ENCODE data around the gene PTPRD.
"Not testable (repeated sequence)": the region's sequence is repeated elsewhere in the genome, so short reads cannot be mapped to it uniquely, and the experiment has no call there.

PTPRD gene

GRCh38 chr9:8726692-8727091 is 1886.1 kb downstream of the PTPRD start:
- no peak for DNase-seq (ENCODE audit: low read depth in 2 of 2)

GRCh38 chr9:8725635-8726034 is 1887.2 kb downstream of the PTPRD start:
- DNase-seq (ENCODE audit: low read depth in 2 of 2), result no peak

GRCh38 chr9:8724284-8725018 is 1888.4 kb downstream of the PTPRD start:
- DNase-seq (ENCODE audit: low read depth in 2 of 2), result no peak

- no peak for DNase-seq (ENCODE audit: low read depth in 2 of 2)
Observed at GRCh38 chr9:8723195-8723594, 1889.6 kb downstream of the PTPRD start.

GRCh38 chr9:8719833-8720486 is 1892.8 kb downstream of the PTPRD start:
- no peak for DNase-seq (ENCODE audit: low read depth in 2 of 2)

- DNase-seq (ENCODE audit: low read depth in 2 of 2), result no peak
Observed at GRCh38 chr9:8718121-8718725, 1894.6 kb downstream of the PTPRD start.

GRCh38 chr9:8717146-8717545 is 1895.7 kb downstream of the PTPRD start:
- no peak for DNase-seq (ENCODE audit: low read depth in 2 of 2)

GRCh38 chr9:8715788-8716187 is 1897.0 kb downstream of the PTPRD start:
- no peak for DNase-seq (ENCODE audit: low read depth in 2 of 2)

- DNase-seq (ENCODE audit: low read depth in 2 of 2), result no peak
Observed at GRCh38 chr9:8713811-8714165, 1899.0 kb downstream of the PTPRD start.

DNA sequence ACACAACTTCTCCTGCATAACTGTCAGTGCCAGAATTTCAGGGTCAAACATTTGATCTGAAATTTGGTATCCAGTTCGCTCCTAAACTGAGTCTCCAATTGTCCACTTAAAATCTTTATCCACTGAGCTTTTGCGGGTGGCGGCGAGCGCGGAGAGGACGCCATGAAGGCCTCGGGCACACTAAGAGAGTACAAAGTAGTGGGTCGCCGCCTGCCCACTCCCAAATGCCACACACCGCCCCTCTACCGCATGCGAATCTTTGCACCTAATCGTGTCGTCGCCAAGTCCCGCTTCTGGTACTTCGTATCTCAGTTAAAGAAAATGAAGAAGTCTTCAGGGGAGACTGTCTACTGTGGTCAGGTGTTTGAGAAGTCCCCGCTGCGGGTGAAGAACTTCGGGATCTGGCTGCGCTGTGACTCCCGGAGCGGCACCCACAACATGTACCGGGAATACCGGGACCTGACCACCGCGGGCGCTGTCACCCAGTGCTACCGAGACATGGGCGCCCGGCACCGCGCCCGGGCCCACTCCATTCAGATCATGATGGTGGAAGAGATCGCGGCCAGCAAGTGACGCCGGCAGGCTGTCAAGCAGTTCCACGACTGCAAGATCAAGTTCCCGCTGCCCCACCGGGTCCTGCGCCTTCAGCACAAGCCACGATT is 1899.5 kb downstream of the PTPRD start:
- no peak for DNase-seq (ENCODE audit: low read depth in 2 of 2)

- no peak for DNase-seq (ENCODE audit: low read depth in 2 of 2)
Observed at GRCh38 chr9:8709731-8710130, 1903.1 kb downstream of the PTPRD start.

DNA sequence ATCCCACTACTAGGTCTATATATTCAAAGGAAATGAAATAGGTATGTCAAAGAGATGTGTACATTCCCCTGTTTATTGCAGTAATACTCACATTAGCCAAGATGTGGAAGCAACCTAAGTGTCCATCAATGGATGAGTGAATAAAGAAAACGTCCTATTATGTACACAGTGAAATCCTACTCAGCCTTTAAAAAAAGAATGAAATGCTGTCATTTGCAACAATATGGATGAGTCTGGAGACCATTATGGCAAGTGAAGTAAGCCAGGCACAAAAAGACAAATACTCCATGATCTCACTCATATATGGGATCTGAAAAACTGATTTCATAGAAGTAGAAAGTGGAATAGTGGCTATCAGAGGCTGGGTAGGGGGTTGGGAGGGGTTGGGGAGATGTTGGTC is 1904.1 kb downstream of the PTPRD start:
- DNase-seq (ENCODE audit: low read depth in 2 of 2), result no peak

GRCh38 chr9:8706998-8707397 is 1905.8 kb downstream of the PTPRD start:
- DNase-seq (ENCODE audit: low read depth in 2 of 2), result no peak

GRCh38 chr9:8706531-8706930 is 1906.3 kb downstream of the PTPRD start:
- no peak for DNase-seq (ENCODE audit: low read depth in 2 of 2)

- no peak for DNase-seq (ENCODE audit: low read depth in 2 of 2)
Observed at GRCh38 chr9:8705861-8706260, 1906.9 kb downstream of the PTPRD start.

- no peak for DNase-seq (ENCODE audit: low read depth in 2 of 2)
Observed at GRCh38 chr9:8703904-8704303, 1908.9 kb downstream of the PTPRD start.

- DNase-seq (ENCODE audit: low read depth in 2 of 2), result no peak
Observed at GRCh38 chr9:8701904-8702303, 1910.9 kb downstream of the PTPRD start.

GRCh38 chr9:8697565-8697964 is 1915.2 kb downstream of the PTPRD start:
- DNase-seq (ENCODE audit: low read depth in 2 of 2), result not testable (repeated sequence)

DNA sequence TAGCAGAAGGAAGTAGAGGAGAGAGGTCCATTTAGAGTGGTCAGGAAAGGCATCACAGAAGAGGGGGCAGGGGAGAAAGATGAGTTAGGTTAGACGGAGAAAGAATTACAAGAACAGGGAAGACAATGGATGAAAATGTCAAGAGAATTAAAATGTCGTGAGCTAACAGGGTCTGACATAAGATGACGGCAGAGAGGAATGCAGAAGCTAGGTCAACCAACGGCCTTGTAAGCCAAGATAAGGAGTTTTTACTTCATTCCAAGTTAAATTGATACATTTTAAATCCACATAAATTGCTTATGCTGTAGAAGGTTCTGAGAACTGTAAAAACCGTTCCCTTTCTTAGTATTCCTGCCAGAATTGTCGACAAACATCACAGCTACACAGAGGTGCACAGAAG is 1916.3 kb downstream of the PTPRD start:
- DNase-seq (ENCODE audit: low read depth in 2 of 2), result no peak

DNA sequence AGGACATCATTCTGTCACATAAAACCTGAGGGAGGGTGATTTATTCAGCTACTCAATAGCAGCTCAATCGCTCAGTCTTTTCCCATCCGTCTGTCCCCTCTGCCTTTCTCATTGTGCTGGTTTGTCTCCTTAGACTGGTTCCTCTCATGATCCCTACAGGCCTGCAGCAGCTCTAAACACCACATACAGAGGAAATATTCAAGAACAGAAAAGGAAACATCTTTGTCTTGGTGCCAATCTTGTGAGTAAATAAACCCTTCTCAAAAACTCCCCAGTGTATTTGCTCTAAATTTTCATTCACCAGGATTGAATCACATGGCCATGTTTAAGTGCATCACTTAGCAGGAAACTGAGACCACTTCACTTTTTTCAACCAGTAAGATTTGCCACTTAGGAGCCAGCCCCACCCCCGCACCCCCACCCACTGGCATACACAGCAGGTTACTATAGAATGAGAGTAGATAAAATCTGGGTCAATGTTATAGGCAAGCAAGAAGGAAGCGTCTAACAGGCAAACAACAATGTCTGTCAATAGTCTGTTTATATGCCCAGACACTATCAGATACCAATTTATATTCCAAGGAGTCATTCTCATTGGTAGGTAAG is 1917.7 kb downstream of the PTPRD start:
- no peak for DNase-seq (ENCODE audit: low read depth in 2 of 2)

GRCh38 chr9:8693464-8693863 is 1919.3 kb downstream of the PTPRD start:
- no peak for DNase-seq (ENCODE audit: low read depth in 2 of 2)

DNA sequence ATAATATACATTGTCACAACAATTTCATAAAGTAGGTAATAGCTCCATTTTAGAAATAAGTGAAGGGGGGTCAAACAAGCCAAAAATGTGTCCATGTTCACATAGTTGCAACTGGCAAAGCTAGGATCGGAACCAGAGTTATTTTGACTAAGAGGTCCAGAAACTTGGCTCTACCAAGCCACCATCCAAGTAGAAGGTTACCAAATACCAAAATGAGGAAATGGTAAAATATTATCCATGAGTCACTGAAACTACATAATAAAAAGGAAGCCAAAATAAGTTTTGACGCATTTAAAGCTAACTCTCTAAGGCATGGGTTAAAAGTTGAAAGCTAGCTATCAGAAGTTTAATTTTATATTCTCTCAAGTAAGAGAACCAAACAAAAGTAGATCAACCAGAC is 1926.3 kb downstream of the PTPRD start:
- no peak for DNase-seq (ENCODE audit: low read depth in 2 of 2)
